ENCODE data around the gene KIF3B. TPM values are rescaled to one million over a fixed set of nuclear protein-coding genes. Genes with fewer than 3 reads are reported as not detected.
"Not testable (repeated sequence)": the region's sequence is repeated elsewhere in the genome, so short reads cannot be mapped to it uniquely, and the experiment has no call there.

KIF3B gene
- total RNA-seq, 1 donor = 39.4 TPM

DNA sequence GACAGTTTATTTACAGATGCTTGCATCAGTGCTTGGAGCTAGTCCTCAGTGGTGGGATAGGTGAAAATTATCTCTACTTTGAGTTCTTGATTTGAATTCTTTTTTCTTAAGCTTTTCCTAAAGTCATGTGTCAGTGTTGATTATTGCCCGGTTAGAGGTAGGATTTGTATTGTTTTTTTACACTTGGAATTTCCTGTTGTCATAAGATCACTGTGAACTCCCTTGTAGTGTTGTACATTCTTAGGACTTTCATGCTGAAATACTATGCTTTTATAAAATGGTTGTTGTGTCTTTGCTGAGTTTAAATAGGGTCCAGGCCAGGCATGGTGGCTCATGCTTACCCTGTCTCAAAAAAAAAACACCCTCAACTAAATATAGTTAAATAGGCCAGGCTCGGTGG, 101.0 kb downstream of the KIF3B start:
- Histone ChIP-seq H3K27me3 (ENCODE audit: insufficient read depth, low read length) (no peaks in the 10 kb centered on the region), H2AFZ (ENCODE audit: low read length) (no peak overlapping the region), H3K4me1 (ENCODE audit: insufficient read depth, low read length) (no peaks in the 10 kb centered on the region), H3K9me3 (ENCODE audit: low read depth, low read length) (no peaks in the 10 kb centered on the region), H3K36me3 (ENCODE audit: insufficient read depth, low read length) (peaks cover 27% of the 10 kb centered on the region), H3K4me3 (ENCODE audit: insufficient read depth, low read length) (no peak overlapping the region), H3K79me2 (ENCODE audit: insufficient read depth, low read length) (peaks cover 73% of the 10 kb centered on the region), H3K4me2 (ENCODE audit: insufficient read depth, low read length) (no peak overlapping the region), H3K27ac (ENCODE audit: low read depth, low read length) (no peak overlapping the region), H4K20me1 (ENCODE audit: insufficient read depth, low read length) (peaks cover 8% of the 10 kb centered on the region)
- no peak for TF ChIP-seq CTCF (IDR thresholded peaks at IDR 0.05; ENCODE audit: extremely low read depth, low read depth, low read length)
- no peak for DNase-seq (ENCODE audit: insufficient read length, low spot score, missing footprints)

GRCh38 chr20:32380037-32380436, 102.6 kb downstream of the KIF3B start:
- H3K4me1 ChIP-seq (ENCODE audit: insufficient read depth, low read length) = not testable (repeated sequence)
- H4K20me1 ChIP-seq (ENCODE audit: insufficient read depth, low read length) = peaks cover 15% of the 10 kb centered on the region

DNA sequence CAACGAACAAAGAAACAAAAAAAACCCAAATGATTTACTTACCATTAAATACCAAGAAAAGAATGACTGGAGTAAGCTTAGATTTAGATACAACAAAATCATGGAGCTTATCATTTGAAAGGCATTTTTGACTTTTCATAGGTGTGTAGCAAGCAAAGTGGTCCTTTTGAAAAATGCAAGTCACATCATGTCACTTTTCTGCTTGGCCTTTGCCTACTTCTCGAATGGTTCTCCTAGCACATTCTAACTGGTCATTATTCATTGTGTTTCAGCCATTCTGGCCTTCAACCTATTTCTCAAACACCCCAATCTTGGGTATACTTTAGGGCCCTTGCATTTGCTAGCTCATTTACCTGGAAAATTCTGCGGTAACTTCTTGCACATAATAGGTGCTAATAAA, 103.3 kb downstream of the KIF3B start:
- H3K4me2 ChIP-seq (ENCODE audit: insufficient read depth, low read length) = no peak overlapping the region
- peaks cover 18% of the 10 kb centered on the region for H3K36me3 ChIP-seq (ENCODE audit: insufficient read depth, low read length)
- H4K20me1 ChIP-seq (ENCODE audit: insufficient read depth, low read length) = peaks cover 17% of the 10 kb centered on the region
- H3K79me2 ChIP-seq (ENCODE audit: insufficient read depth, low read length) = peaks cover 76% of the 10 kb centered on the region
- no peak overlapping the region for H3K4me3 ChIP-seq (ENCODE audit: insufficient read depth, low read length)
- H2AFZ ChIP-seq (ENCODE audit: low read length) = no peak overlapping the region
- peaks cover 14% of the 10 kb centered on the region for H3K4me1 ChIP-seq (ENCODE audit: insufficient read depth, low read length)
- no peak for DNase-seq (ENCODE audit: insufficient read length, low spot score, missing footprints)
- H3K9me3 ChIP-seq (ENCODE audit: low read depth, low read length) = no peaks in the 10 kb centered on the region
- no peaks in the 10 kb centered on the region for H3K27me3 ChIP-seq (ENCODE audit: insufficient read depth, low read length)
- no peak for TF ChIP-seq CTCF (IDR thresholded peaks at IDR 0.05; ENCODE audit: extremely low read depth, low read depth, low read length)
- no peak overlapping the region for H3K27ac ChIP-seq (ENCODE audit: low read depth, low read length)

More at GRCh38 chr20:32380037-32380436, 102.6 kb downstream of the KIF3B start:
- not testable (repeated sequence) for H2AFZ ChIP-seq (ENCODE audit: low read length); H3K9me3 ChIP-seq (ENCODE audit: low read depth, low read length); H3K4me2 ChIP-seq (ENCODE audit: insufficient read depth, low read length); DNase-seq (ENCODE audit: insufficient read length, low spot score, missing footprints); H3K27me3 ChIP-seq (ENCODE audit: insufficient read depth, low read length); H3K27ac ChIP-seq (ENCODE audit: low read depth, low read length); H3K4me3 ChIP-seq (ENCODE audit: insufficient read depth, low read length)
- H3K36me3 ChIP-seq (ENCODE audit: insufficient read depth, low read length) = peaks cover 18% of the 10 kb centered on the region
- H3K79me2 ChIP-seq (ENCODE audit: insufficient read depth, low read length) = peaks cover 76% of the 10 kb centered on the region

GRCh38 chr20:32382102-32382950, 104.9 kb downstream of the KIF3B start:
- Histone ChIP-seq H3K27me3 (ENCODE audit: insufficient read depth, low read length) (no peaks in the 10 kb centered on the region), H4K20me1 (ENCODE audit: insufficient read depth, low read length) (peaks cover 27% of the 10 kb centered on the region), H3K4me2 (ENCODE audit: insufficient read depth, low read length) (no peak overlapping the region), H3K36me3 (ENCODE audit: insufficient read depth, low read length) (peaks cover 15% of the 10 kb centered on the region), H3K79me2 (ENCODE audit: insufficient read depth, low read length) (peaks cover 82% of the 10 kb centered on the region), H3K27ac (ENCODE audit: low read depth, low read length) (no peak overlapping the region), H2AFZ (ENCODE audit: low read length) (no peak overlapping the region), H3K9me3 (ENCODE audit: low read depth, low read length) (no peaks in the 10 kb centered on the region), H3K4me1 (ENCODE audit: insufficient read depth, low read length) (peaks cover 23% of the 10 kb centered on the region), H3K4me3 (ENCODE audit: insufficient read depth, low read length) (no peak overlapping the region)
- no peak for DNase-seq (ENCODE audit: insufficient read length, low spot score, missing footprints)
- no peak for TF ChIP-seq CTCF (IDR thresholded peaks at IDR 0.05; ENCODE audit: extremely low read depth, low read depth, low read length)

- not testable (repeated sequence) for H2AFZ ChIP-seq (ENCODE audit: low read length); H3K9me3 ChIP-seq (ENCODE audit: low read depth, low read length); DNase-seq (ENCODE audit: insufficient read length, low spot score, missing footprints); H3K4me3 ChIP-seq (ENCODE audit: insufficient read depth, low read length); H3K4me2 ChIP-seq (ENCODE audit: insufficient read depth, low read length); H3K27ac ChIP-seq (ENCODE audit: low read depth, low read length); H3K27me3 ChIP-seq (ENCODE audit: insufficient read depth, low read length)
- Histone ChIP-seq H4K20me1 (ENCODE audit: insufficient read depth, low read length) (peaks cover 35% of the 10 kb centered on the region), H3K36me3 (ENCODE audit: insufficient read depth, low read length) (peaks cover 14% of the 10 kb centered on the region), H3K79me2 (ENCODE audit: insufficient read depth, low read length) (peaks cover 82% of the 10 kb centered on the region), H3K4me1 (ENCODE audit: insufficient read depth, low read length) (peaks cover 23% of the 10 kb centered on the region)
Observed at GRCh38 chr20:32383441-32383840, 106.0 kb downstream of the KIF3B start.
